Stimulated activated CD4-positive, alpha-beta T cell treated with anti-CD3 and anti-CD28 coated beads, Interleukin-12 subunit alpha, Interleukin-12 subunit beta, amount 100 ng/mL, for 24 hours (primary cell): ENCODE results near the gene CACNA2D3.

ENCODE experiments used
- DNase-seq, 2 experiments: peaks; one replicate each; pipeline ENCODE4 v3.0.0-alpha.2; 2020; ENCODE audit warnings: low read depth in 2 of 2

CACNA2D3 gene

GRCh38 chr3:54874816-54875556, 752.6 kb downstream of the CACNA2D3 start:
- DNase-seq: no peak

- DNase-seq: no peak
These were observed 753.4 kb downstream of the CACNA2D3 start for GRCh38 chr3:54875596-54876268.

- DNase-seq: no peak
These were observed 754.3 kb downstream of the CACNA2D3 start for GRCh38 chr3:54876694-54877093.

- no peak for DNase-seq
These were observed 755.4 kb downstream of the CACNA2D3 start for GRCh38 chr3:54877730-54878129.

GRCh38 chr3:54878145-54878544, 755.8 kb downstream of the CACNA2D3 start:
- no peak for DNase-seq

- DNase-seq: no peak
These were observed 759.9 kb downstream of the CACNA2D3 start for GRCh38 chr3:54882129-54882833.

- DNase-seq: no peak
These were observed 765.8 kb downstream of the CACNA2D3 start for GRCh38 chr3:54888162-54888561.

GRCh38 chr3:54888873-54889272, 766.5 kb downstream of the CACNA2D3 start:
- no peak for DNase-seq

GRCh38 chr3:54889731-54890130, 767.4 kb downstream of the CACNA2D3 start:
- DNase-seq: no peak

GRCh38 chr3:54891540-54891897, 769.2 kb downstream of the CACNA2D3 start:
- no peak for DNase-seq

- no peak for DNase-seq
These were observed 769.8 kb downstream of the CACNA2D3 start for GRCh38 chr3:54892168-54892567.

- DNase-seq: no peak
These were observed 773.3 kb downstream of the CACNA2D3 start for GRCh38 chr3:54895613-54896012.

- no peak for DNase-seq
These were observed 774.8 kb downstream of the CACNA2D3 start for GRCh38 chr3:54897028-54897711.

- no peak for DNase-seq
These were observed 776.9 kb downstream of the CACNA2D3 start for GRCh38 chr3:54899273-54899672.

- DNase-seq: no peak
These were observed 778.7 kb downstream of the CACNA2D3 start for GRCh38 chr3:54900838-54901591.

- DNase-seq: no peak
These were observed 779.7 kb downstream of the CACNA2D3 start for GRCh38 chr3:54901906-54902685.

- DNase-seq: no peak
These were observed 783.0 kb downstream of the CACNA2D3 start for GRCh38 chr3:54905261-54905888.

GRCh38 chr3:54905920-54906319, 783.6 kb downstream of the CACNA2D3 start:
- no peak for DNase-seq

- DNase-seq: no peak
These were observed 784.4 kb downstream of the CACNA2D3 start for GRCh38 chr3:54906763-54907162.

- DNase-seq: no peak
These were observed 786.8 kb downstream of the CACNA2D3 start for GRCh38 chr3:54909191-54909590.
